Non-pigmented ciliary epithelial cell (primary cell): ENCODE data around the gene RELL2.

Experiments used
- DNase-seq: peaks from one replicate; pipeline ENCODE4 v3.0.0-alpha.2; 2010; ENCODE audit warnings: low read depth

RELL2 gene

GRCh38 chr5:141680178-141680577 lies 43.4 kb downstream of the RELL2 start:
- DNase-seq, result no peak

- DNase-seq, result no peak
Observed at GRCh38 chr5:141680751-141681201, 44.0 kb downstream of the RELL2 start.

- no peak for DNase-seq
Observed at GRCh38 chr5:141681295-141681694, 44.5 kb downstream of the RELL2 start.

GRCh38 chr5:141681695-141682641 lies 45.2 kb downstream of the RELL2 start, which contains the start of gene ARAP3:
Gene ARAP3 (minus strand): TSS chr5:141682230. CDS start chr5:141680486, 1,744 bp downstream.
- peak; percentile 51 for DNase-seq

GRCh38 chr5:141683596-141684141 lies 46.9 kb downstream of the RELL2 start:
- no peak for DNase-seq

GRCh38 chr5:141685591-141685990 lies 48.8 kb downstream of the RELL2 start:
- no peak for DNase-seq

GRCh38 chr5:141686648-141687416 lies 50.0 kb downstream of the RELL2 start:
- DNase-seq, result no peak
